Fibroblast of peridontal ligament (primary cell): ENCODE results near the gene CTSA.
"Not testable (repeated sequence)": the region's sequence is repeated elsewhere in the genome, so short reads cannot be mapped to it uniquely, and the experiment has no call there.

Source experiments
- DNase-seq: peaks from one replicate; pipeline ENCODE4 v3.0.0-alpha.2; 2010; ENCODE audit errors: extremely low read depth

The CTSA gene

DNA sequence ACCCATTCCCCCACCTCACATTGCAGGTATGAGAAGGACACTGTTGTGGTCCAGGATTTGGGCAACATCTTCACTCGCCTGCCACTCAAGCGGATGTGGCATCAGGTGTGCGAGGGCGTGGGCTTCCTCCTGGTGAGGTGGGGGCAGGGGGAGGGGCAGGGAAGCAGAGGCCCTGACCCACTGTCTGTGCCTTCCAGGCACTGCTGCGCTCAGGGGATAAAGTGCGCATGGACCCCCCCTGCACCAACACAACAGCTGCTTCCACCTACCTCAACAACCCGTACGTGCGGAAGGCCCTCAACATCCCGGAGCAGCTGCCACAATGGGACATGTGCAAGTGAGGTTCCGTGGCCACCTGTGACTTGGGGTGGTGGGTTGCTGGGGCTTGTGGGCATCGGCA, 3.7 kb downstream of the CTSA start:
- DNase-seq: no peak

- DNase-seq: no peak
Measured at GRCh38 chr20:45896641-45897161, 5.6 kb downstream of the CTSA start.

DNA sequence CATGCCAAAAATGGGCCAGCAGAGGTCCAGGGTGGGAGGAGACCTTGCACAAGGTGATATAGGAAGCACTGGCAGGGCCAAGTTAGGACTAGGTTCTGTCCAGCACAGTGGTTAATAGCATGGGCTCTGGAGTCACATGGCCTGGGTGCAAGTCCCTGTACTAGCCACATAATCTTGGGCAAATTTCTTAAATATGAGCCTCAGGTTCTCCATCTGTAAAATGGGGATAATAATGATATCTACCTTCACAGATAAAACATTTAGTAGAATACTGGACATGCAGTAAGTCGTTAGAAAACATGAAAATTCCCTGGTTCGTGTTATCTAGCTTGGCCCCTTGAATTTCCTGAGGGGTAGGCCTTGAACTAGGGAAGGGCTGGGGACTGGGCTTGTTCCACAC, 6.2 kb downstream of the CTSA start:
- no peak for DNase-seq

GRCh38 chr20:45897692-45898091, 6.6 kb downstream of the CTSA start:
- no peak for DNase-seq

GRCh38 chr20:45898285-45898684, 7.2 kb downstream of the CTSA start:
- no peak for DNase-seq

DNA sequence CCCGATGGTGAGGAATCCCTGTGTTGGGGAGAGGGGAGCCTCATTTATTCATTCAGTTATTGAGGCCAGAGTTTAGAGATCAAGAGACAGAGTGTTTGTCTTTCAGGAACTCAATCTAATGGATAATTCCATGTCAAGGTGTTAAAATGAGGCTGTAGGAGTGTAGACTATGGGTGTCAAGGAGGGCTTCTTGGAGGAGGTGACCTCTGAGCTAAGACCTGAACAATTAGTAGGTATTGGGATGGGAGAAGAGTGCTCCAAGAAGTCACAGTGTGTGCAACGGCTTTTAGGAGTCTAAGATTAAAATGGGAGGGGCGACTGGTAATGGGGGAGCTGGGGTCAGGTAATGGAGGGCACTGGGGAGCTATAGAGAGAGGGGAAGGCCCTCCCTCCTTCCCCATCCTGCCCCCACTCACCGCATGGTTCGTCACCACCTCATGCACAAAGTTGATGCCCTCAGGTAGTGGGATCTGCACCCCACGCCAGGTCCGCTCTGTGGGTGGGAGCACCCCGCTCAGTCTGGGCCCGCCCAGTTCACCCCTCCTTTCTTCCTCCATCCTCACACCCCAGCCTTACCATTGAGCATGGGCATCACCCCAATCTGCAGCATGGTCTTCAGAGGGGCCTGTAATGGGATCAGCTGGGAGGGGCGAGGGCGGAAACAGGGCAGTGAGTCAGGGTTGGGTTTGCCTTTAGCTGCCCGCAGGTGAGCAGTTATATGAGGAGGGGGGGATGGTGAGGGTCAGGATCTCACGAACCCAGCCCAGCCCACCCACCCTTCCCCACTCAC, 8.1 kb downstream of the CTSA start:
- no peak for DNase-seq

GRCh38 chr20:45901332-45901731, 10.2 kb downstream of the CTSA start:
- not testable (repeated sequence) for DNase-seq

DNA sequence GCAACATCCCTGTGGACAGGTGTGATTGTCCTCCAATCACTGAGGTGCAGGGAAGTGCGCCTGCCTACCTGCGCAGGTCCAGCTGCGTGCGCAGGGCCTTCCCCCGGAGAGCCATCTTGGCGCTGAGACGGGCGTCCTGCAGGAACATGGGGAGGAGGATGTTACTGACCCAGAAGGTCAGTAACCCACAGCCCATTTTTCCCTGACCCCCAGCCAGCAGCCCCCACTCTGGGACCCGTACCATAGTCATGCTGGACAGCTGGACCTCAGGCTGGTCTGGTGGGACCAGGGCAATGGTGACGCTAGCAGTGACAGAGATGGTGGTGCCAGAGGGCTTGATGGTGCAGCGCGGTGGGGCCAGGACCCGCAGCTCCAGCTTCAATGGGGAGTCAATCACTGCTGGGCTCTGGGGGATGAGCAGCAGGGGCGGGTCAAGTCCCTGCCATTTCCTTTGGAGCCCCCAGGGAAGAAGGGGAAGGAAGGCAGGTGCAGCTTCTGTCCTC, 11.1 kb downstream of the CTSA start:
- DNase-seq: no peak

GRCh38 chr20:45904583-45905504, 13.7 kb downstream of the CTSA start:
- DNase-seq: no peak

GRCh38 chr20:45905505-45906079, 14.5 kb downstream of the CTSA start:
- DNase-seq: peak; percentile 71

- DNase-seq: no peak
Measured at GRCh38 chr20:45907219-45907948, 16.2 kb downstream of the CTSA start.

- DNase-seq: no peak
Measured at GRCh38 chr20:45908084-45908483, 16.9 kb downstream of the CTSA start.

DNA sequence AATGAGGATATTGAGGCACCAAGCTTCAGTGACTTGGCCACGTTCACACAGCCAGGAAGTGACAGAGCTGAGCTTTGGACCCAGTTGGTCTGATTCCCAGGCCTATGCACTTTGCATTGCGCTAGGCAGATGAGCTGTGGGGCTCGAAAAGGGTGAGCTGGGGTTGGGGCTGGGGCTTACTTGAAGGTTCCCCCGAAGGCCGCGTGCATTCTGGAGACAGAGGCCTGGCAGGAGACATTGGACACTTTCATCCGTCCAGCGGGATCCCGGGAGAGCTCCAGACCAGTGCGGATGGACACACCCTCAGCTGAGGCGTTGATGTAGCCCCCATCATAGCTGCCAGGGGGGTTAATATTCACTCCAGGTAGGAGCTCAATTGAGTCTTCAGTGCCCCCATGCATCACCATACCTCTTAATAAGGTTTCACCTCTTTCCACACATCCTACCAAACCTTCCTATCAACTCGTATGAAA, 18.2 kb downstream of the CTSA start:
- DNase-seq: no peak

- DNase-seq: no peak
Measured at GRCh38 chr20:45909817-45910669, 18.9 kb downstream of the CTSA start.

- DNase-seq: peak; percentile 99
Measured at GRCh38 chr20:45910670-45911485, 19.7 kb downstream of the CTSA start.

DNA sequence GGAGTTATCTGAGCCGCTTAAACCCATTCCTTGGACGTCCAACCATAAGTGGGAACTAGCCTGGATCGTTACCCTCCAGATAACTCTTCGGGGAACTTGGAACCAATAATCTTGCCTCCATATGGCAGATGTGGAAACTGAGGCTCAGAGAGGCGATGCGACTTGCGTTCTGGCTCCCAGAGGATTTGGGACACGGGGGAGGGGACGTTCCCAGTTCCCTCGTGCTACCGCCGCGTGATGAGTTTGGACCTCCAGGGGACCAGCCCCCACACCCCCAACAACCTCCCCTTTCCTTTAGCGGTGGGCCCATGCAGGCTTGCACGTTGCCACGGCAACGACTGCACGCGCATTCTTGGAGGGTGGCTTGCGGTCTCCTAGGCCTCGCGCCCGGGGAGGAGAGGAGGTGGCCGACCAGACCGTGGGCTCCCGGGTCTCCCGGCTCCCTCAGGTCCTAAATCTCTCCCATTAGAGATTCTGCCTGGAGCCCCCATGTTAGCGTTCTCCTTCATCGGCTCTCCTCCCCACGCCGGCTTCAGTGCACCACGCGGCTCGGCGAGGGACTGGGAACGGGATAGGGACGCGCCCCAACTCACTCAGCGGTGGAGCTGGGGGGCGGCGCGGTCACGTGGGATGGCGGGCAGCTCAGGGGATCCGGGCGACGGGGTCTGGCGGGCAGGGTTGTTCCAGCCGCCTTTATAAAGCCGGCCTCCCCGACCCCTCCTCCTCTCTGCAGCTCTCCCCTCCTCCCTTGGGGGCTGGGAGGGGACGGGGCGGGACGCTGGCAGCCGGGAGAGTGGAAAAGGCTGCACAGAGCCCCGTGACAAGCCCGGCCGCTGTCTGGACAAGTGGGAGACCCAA, 20.6 kb downstream of the CTSA start, which contains the start of gene PLTP:
PLTP (minus strand) TSS at position 670 of the 858 bp plus-strand sequence. CDS start 703 bp downstream, outside the sequence.
- DNase-seq: peak; percentile 65

- DNase-seq: no peak
Measured at GRCh38 chr20:45912344-45912682, 21.2 kb downstream of the CTSA start.

GRCh38 chr20:45913116-45913515, 22.0 kb downstream of the CTSA start:
- DNase-seq: no peak
